NT2/D1 (cell line): ENCODE results near the gene CFAP74.

Experiments
- SUZ12 ChIP-seq: IDR thresholded peaks from 2 replicates; pipeline ENCODE4 v1.6.1; 2011; ENCODE audit not compliant: insufficient read length, insufficient read depth; ENCODE audit errors: extremely low read depth
- ZNF274 ChIP-seq: IDR thresholded peaks from 2 replicates; pipeline ENCODE4 v1.6.1; 2011; ENCODE audit warnings: mild to moderate bottlenecking, low read depth, low read length

- TF ChIP-seq SUZ12: no peak
- TF ChIP-seq ZNF274: no peak
These were observed 35.7 kb upstream of the CFAP74 start for GRCh38 chr1:2039251-2039650.
